Activated CD4-positive, alpha-beta T cell treated with anti-CD3 and anti-CD28 coated beads for 1 hour (primary cell): ENCODE measurements around the gene PCK2.
A peak's percentile ranks its signal among the peaks of the same experiment; 100 is the strongest.

ENCODE experiments used
- DNase-seq: peaks from one replicate; pipeline ENCODE4 v3.0.0-alpha.2; 2020

Gene PCK2

GRCh38 chr14:24139272-24139934 lies 45.3 kb downstream of the PCK2 start:
- DNase-seq = no peak

GRCh38 chr14:24141097-24141880 lies 47.2 kb downstream of the PCK2 start, which contains the start of gene EMC9:
Gene EMC9, minus strand, starts transcription at chr14:24141591. Its CDS starts 287 bp downstream, at chr14:24141304.
- DNase-seq = peak; percentile 99

- DNase-seq = no peak
Observed at GRCh38 chr14:24143511-24143910, 49.4 kb downstream of the PCK2 start.

- no peak for DNase-seq
Observed at GRCh38 chr14:24144451-24144850, 50.3 kb downstream of the PCK2 start.

GRCh38 chr14:24145219-24145618 lies 51.1 kb downstream of the PCK2 start:
- no peak for DNase-seq

GRCh38 chr14:24145690-24146452 lies 51.8 kb downstream of the PCK2 start:
- DNase-seq = no peak

- peak; percentile 70 for DNase-seq
Observed at GRCh38 chr14:24146453-24146977, 52.4 kb downstream of the PCK2 start, which contains the start of gene PSME2. Gene PSME2, minus strand, starts transcription at chr14:24146610. Its CDS starts 29 bp downstream, at chr14:24146581.

GRCh38 chr14:24146978-24147760 lies 53.1 kb downstream of the PCK2 start, which contains the start of gene RNF31:
Gene RNF31, plus strand, starts transcription at chr14:24147498. Its CDS starts 201 bp downstream, at chr14:24147699.
- DNase-seq = peak; percentile 94

- no peak for DNase-seq
Observed at GRCh38 chr14:24147761-24148428, 53.8 kb downstream of the PCK2 start.

- no peak for DNase-seq
Observed at GRCh38 chr14:24149302-24149969, 55.3 kb downstream of the PCK2 start.

GRCh38 chr14:24150061-24150460 lies 56.0 kb downstream of the PCK2 start:
- no peak for DNase-seq

GRCh38 chr14:24150567-24150966 lies 56.5 kb downstream of the PCK2 start:
- DNase-seq = no peak

- DNase-seq = no peak
Observed at GRCh38 chr14:24150993-24151392, 56.9 kb downstream of the PCK2 start.

GRCh38 chr14:24151404-24152080 lies 57.4 kb downstream of the PCK2 start:
- DNase-seq = no peak
